GM06990 (cell line): Measurements from ENCODE around the gene ATAD3A.

Experiments used
- DNase-seq: peaks from one replicate; pipeline ENCODE4 v3.0.0-alpha.2; 2011; ENCODE audit not compliant: insufficient read length; ENCODE audit errors: extremely low read depth
- H3K27me3 ChIP-seq: replicated peaks from 2 replicates; pipeline ENCODE4 v1.6.0; 2011; ENCODE audit warnings: low read length; ENCODE audit not compliant: control insufficient read depth, insufficient read depth
- H3K36me3 ChIP-seq: 2 replicates; pipeline ENCODE4 v1.5.1; 2011; ENCODE audit warnings: low read length; ENCODE audit not compliant: control insufficient read depth, insufficient read depth
- H3K4me3 ChIP-seq: replicated peaks from 2 replicates; pipeline ENCODE4 v1.5.1; 2011; ENCODE audit warnings: low read depth, mild to moderate bottlenecking, control low read depth, low read length
- CTCF ChIP-seq: IDR thresholded peaks from 2 replicates; pipeline ENCODE4 v1.5.1; 2011; ENCODE audit warnings: low read length, control low read depth, mild to moderate bottlenecking, inconsistent platforms; ENCODE audit not compliant: insufficient read depth, poor library complexity, severe bottlenecking

The ATAD3A gene

GRCh38 chr1:1534401-1535154 lies 22.6 kb downstream of the ATAD3A start:
- Histone ChIP-seq H3K4me3 (no peak overlapping the region), H3K27me3 (no peaks in the 10 kb centered on the region), H3K36me3 (peaks cover 2% of the 10 kb centered on the region)
- no peak for DNase-seq
- no peak for TF ChIP-seq CTCF

DNA sequence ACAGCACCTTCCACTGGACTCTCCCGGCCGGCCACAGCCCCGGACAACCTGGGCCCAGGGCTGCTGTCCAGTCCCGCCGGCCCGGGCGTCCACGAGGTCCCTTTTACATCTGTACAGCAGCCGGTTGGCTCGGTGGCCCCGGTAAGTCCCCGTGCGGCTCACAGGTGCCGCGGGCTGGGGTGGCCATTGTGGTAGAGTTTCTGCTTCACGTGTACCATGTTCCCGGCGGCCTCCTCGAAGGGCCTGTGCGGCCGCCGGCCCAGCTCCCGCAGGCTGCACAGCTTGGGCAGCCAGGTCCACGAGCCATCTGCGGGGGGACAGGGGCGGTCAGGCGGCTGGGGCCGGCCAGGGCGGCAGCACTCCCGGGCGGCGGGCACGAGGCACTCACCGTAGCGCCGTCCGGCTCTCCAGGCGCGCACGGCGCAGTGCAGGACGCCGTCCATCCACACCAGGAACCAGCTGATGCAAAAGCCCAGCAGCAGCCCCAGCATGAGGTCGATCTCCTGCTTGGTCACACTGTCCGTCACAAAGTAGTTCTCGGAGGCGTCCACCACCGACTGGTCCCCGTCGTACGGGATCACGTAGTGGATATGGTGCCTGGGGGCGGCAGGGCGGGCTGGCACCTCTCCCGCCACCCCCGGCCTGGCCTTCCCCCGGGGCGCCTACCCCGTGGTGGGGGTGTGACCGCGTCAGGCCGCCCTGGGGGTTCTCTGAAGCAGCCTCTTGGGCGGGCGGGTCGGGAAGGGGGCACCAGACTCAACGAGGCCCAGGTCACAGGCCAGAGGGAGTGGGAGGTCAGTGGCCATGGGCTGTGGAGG lies 23.4 kb downstream of the ATAD3A start:
- no peak for DNase-seq
- TF ChIP-seq CTCF: no peak
- no peaks in the 10 kb centered on the region; the same call in 1 of the 2 replicates for H3K36me3 ChIP-seq
- H3K4me3 ChIP-seq: no peak overlapping the region
- no peaks in the 10 kb centered on the region for H3K27me3 ChIP-seq

DNA sequence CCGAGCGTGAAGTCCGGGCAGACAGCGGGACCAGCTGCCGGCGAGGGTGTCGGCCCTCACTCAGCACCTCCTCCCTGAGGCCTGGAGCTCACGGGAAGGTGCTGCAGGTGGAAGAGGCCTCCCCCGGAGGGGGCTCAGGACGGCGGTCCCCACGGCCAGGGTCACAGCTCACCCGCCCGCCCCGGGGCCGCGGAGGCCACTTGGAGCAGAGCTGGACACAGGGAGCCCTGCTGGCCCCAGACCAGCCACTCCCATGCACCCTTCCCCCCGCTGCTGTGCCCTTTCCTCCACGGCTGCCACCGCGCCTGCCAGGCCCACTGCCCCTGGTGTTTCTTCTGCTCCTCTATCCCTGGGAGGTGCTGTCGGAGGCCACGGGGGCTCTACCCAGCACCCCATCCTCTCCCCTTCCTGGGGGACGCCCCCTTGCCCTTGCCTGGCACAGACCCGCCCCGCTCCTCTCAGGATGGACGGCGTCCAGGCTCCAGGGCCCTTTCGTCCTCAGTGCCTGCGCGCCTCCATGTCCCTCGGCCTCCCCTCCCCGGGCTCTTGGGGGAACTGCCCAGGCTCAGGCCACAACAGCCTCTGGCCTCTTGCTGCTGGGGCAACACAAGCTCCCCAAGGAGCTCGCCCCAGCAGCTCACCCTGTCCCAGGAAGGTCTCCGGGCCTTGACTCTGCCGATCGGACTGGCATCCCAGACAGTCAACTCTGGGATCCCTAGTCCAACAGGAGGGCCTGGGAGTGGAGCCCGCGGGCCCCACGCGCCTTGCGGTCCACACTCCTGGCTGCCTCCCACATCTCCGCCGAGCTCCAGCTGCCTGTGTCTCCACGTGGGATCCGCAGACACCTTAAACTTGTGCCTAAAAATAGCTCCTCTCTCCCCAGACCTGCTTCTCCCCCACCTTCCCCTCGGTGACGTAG lies 24.3 kb downstream of the ATAD3A start:
- Histone ChIP-seq H3K27me3 (no peaks in the 10 kb centered on the region), H3K36me3 (peaks cover 2% of the 10 kb centered on the region; the same call in 1 of the 2 replicates), H3K4me3 (no peak overlapping the region)
- TF ChIP-seq CTCF: no peak
- no peak for DNase-seq

DNA sequence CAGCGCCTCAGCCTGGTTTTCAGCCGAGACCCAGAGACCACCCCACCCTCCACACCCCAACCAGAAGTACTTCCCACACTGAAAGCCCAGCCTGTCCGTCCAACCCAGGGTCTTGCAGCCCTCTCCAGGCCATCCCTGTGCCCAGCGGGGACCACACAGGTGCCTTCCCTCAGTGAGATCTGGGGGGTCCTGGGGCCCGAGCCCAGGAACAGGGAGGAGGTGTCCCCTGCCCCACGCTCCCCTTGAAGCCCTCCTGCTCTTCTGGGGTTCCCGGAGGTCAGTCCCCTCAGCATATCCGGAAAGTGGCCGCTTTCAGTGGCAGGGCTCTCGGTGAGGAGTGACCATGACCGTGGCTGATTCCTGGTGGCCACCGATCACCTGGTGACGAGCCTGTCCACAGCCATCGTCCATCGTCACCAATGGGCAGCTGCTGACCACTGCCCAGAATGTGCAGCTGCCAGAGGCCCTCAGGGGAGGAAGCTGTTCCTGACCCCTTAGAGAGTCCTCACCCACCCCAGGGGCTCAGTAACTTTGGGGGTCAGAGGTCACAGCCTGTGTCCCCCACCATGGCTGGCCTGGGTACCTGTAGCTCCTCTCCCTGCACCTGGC lies 25.1 kb downstream of the ATAD3A start:
- Histone ChIP-seq H3K4me3 (no peak overlapping the region), H3K36me3 (peaks cover 5% of the 10 kb centered on the region), H3K27me3 (no peaks in the 10 kb centered on the region)
- TF ChIP-seq CTCF: no peak
- DNase-seq: no peak

DNA sequence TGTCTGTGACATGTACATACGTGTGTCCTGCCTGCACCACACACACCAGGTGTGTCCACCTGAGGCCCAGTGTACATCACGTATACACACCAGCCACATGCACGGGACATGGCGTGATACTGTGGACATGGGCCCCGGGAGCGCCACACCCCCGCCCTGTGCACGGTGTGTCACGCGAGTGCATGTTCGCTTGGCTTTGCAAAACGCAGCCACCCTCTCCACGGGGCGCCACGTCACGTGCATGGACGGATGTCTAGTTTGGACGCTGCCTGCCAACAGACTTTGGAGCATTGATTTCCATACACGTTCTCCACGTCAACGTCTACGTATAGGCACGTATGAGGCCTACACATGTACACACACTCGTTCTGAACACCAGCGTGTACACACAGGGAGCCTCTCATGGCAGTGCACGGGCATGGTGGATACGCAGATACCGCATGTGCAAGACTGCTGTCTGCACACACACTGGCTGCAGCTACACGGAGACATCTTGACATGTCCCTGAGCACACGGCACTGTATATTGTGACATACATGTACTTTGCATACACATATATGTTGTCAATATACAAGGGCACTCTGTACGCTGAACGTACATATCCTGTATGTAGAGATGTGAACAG lies 25.8 kb downstream of the ATAD3A start:
- Histone ChIP-seq H3K27me3 (no peaks in the 10 kb centered on the region), H3K4me3 (no peak overlapping the region), H3K36me3 (peaks cover 10% of the 10 kb centered on the region)
- no peak for DNase-seq
- TF ChIP-seq CTCF: no peak
